Measurements from ENCODE around the gene SSC5D. TPM values are rescaled to one million over a fixed set of nuclear protein-coding genes. Genes with fewer than 3 reads are reported as not detected.

SSC5D gene
- total and polyA plus RNA-seq, 9 of the 15 experiments (the other 6 are each of a cell fraction or from before 2014, with no cell fraction given): 0.04 to 0.71 (median 0.14) TPM; not detected in 2

DNA sequence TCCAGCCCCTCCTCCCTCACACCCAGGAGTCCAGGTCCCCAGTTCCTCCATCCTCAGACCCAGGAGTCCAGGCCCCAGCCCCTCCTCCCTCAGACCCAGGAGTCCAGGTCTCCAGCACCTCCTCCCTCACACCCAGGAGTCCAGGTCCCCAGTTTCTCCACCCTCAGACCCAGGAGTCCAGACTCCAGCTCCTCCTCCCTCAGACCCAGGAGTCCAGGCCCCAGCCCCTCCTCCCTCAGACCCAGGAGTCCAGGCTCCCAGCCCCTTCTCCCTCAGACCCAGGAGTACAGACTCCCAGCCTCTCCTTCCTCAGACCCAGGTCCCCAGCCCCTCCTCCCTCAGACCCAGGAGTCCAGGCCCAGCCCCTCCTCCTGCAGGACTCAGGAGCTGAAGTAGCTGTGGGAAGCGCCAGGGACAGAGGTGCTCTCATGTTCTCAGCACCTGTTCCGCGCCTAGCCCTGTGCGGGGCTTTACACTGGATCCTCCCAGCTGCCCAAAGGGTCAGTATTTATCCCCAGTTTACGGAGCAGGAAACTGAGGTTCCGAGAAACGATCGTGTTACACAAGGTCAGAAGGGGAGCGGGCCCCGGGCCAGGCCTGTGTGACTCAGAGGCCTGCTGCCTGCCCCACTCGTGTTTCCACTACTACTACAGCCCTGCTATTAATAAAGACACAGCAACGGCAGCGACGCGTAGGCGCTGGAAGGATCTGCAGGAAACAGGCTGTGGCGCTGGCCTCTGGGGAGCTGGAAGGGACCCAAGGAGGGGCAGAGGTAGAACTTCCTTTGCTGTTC is 58.8 kb downstream of the SSC5D start (continued):
- TF ChIP-seq, protein P1, sequence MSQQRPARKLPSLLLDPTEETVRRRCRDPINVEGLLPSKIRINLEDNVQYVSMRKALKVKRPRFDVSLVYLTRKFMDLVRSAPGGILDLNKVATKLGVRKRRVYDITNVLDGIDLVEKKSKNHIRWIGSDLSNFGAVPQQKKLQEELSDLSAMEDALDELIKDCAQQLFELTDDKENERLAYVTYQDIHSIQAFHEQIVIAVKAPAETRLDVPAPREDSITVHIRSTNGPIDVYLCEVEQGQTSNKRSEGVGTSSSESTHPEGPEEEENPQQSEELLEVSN (IDR thresholded peaks at IDR 0.05; ENCODE audit: borderline replicate concordance in 1 of 2, extremely low read depth in 1 of 2, insufficient read depth in 1 of 2, insufficient read length in 1 of 2, low read depth in 1 of 2, low read length in 1 of 2, poor library complexity in 1 of 2, severe bottlenecking in 1 of 2): peak in 1 of 2 experiments; percentile 35
- TF ChIP-seq, protein P2, sequence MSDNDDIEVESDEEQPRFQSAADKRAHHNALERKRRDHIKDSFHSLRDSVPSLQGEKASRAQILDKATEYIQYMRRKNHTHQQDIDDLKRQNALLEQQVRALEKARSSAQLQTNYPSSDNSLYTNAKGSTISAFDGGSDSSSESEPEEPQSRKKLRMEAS (CRISPR knock-in tag; IDR thresholded peaks at IDR 0.05): peak; percentile 59; the same call in 1 of the 2 replicates
- TF ChIP-seq FOXK2 (conservative IDR thresholded peaks at IDR 0.05 in 1 of 2, IDR thresholded peaks at IDR 0.05 in 1 of 2; ENCODE audit: low read depth in 2 of 2) (peak in 1 of 2 experiments; percentile 16; a peak in 1 of 4 replicates), KDM5B (IDR thresholded peaks at IDR 0.05; ENCODE audit: insufficient replicate concordance, low read depth, low read length) (peak; percentile 44), ERF (CRISPR knock-in tag; IDR thresholded peaks at IDR 0.05) (no peak), ZNF707 (CRISPR knock-in tag; conservative IDR thresholded peaks at IDR 0.05) (no peak), ESRRA (IDR thresholded peaks at IDR 0.05; ENCODE audit: borderline replicate concordance, low read depth) (peak; percentile 89), GTF2E2 (tag; IDR thresholded peaks at IDR 0.05) (no peak), EP300 (IDR thresholded peaks at IDR 0.05; ENCODE audit: low read length) (peak; percentile 23; the same call in 1 of the 2 replicates), MAFK (IDR thresholded peaks at IDR 0.05; ENCODE audit: low read length) (no peak), POLR2G (IDR thresholded peaks at IDR 0.05; ENCODE audit: low read depth, low read length) (peak; percentile 27; the same call in 1 of the 2 replicates), MAZ (CRISPR knock-in tag; conservative IDR thresholded peaks at IDR 0.05 in 1 of 2, IDR thresholded peaks at IDR 0.05 in 1 of 2) (peak in 1 of 2 experiments; percentile 28; a peak in 1 of 4 replicates), NFRKB (IDR thresholded peaks at IDR 0.05; ENCODE audit: low read depth) (no peak)
